Measurements from ENCODE around the gene GLRX.

Gene GLRX

DNA sequence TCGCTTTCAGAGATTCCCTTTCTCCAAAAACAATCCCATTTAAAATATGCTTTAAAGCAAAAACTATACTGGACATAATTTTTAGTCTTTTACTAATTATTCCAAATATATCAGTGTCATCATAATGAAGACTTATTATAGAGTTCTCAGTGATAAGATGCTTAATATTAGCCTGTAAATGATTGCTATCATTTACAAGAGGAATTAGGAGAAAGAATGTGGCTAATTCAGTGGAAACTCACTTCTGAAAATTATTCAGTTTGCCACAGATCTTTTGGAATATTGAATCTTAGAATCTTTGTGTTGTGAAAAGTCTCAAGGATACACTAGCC is 24.7 kb upstream of the GLRX start:
- Histone ChIP-seq H3K27me3 (ENCODE audit: control insufficient read depth, insufficient read depth, low read length) (no peaks in the 10 kb centered on the region), H3K4me2 (ENCODE audit: low read length) (no peak overlapping the region), H2AFZ (no peak overlapping the region), H3K36me3 (ENCODE audit: control insufficient read depth, insufficient read depth, low read length) (no peaks in the 10 kb centered on the region), H3K4me3 (ENCODE audit: low read depth, low read length) (no peak overlapping the region), H3K9me3 (ENCODE audit: control insufficient read depth, low read length) (no peaks in the 10 kb centered on the region), H3K9ac (no peak overlapping the region), H3K4me1 (peaks cover 11% of the 10 kb centered on the region), H3K27ac (no peak overlapping the region), H3K79me2 (no peaks in the 10 kb centered on the region)
- TF ChIP-seq CTCF (IDR thresholded peaks at IDR 0.05): no peak

- TF ChIP-seq CTCF (IDR thresholded peaks at IDR 0.05): peak; percentile 92
- Histone ChIP-seq H3K79me2 (no peaks in the 10 kb centered on the region), H3K4me1 (peaks cover 11% of the 10 kb centered on the region), H3K36me3 (ENCODE audit: control insufficient read depth, insufficient read depth, low read length) (no peaks in the 10 kb centered on the region), H2AFZ (peak overlapping the region; percentile 9), H3K4me3 (ENCODE audit: low read depth, low read length) (no peak overlapping the region), H3K9me3 (ENCODE audit: control insufficient read depth, low read length) (no peaks in the 10 kb centered on the region), H3K27ac (no peak overlapping the region), H3K9ac (no peak overlapping the region), H3K4me2 (ENCODE audit: low read length) (no peak overlapping the region), H3K27me3 (ENCODE audit: control insufficient read depth, insufficient read depth, low read length) (no peaks in the 10 kb centered on the region)
Observed at GRCh38 chr5:95846554-95847260, 24.2 kb upstream of the GLRX start.

DNA sequence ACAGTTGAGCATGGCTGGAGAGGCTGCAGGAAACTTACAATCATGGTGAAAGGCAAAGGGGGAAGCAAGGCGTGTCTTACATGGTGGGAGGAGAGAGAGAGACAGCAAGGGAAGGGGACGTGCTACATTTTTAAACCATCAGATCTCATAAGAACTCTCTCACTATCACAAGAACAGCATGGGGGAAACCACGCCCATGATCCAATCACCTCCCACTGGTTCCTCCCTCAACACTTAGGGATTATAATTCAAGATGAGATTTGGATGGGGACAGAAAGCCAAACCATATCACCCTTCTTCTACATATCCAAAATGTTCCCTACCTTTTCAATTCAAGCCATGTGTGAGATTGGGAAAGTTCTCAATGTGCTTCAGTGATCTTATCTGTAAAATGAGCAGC is 22.9 kb upstream of the GLRX start:
- no peaks in the 10 kb centered on the region for H3K79me2 ChIP-seq
- no peaks in the 10 kb centered on the region for H3K36me3 ChIP-seq (ENCODE audit: control insufficient read depth, insufficient read depth, low read length)
- H3K27ac ChIP-seq: no peak overlapping the region
- no peak overlapping the region for H3K4me3 ChIP-seq (ENCODE audit: low read depth, low read length)
- peaks cover 8% of the 10 kb centered on the region for H3K4me1 ChIP-seq
- no peak overlapping the region for H3K9ac ChIP-seq
- H2AFZ ChIP-seq: no peak overlapping the region
- H3K4me2 ChIP-seq (ENCODE audit: low read length): no peak overlapping the region
- H3K9me3 ChIP-seq (ENCODE audit: control insufficient read depth, low read length): no peaks in the 10 kb centered on the region
- no peak for TF ChIP-seq CTCF (IDR thresholded peaks at IDR 0.05)
- H3K27me3 ChIP-seq (ENCODE audit: control insufficient read depth, insufficient read depth, low read length): no peaks in the 10 kb centered on the region

DNA sequence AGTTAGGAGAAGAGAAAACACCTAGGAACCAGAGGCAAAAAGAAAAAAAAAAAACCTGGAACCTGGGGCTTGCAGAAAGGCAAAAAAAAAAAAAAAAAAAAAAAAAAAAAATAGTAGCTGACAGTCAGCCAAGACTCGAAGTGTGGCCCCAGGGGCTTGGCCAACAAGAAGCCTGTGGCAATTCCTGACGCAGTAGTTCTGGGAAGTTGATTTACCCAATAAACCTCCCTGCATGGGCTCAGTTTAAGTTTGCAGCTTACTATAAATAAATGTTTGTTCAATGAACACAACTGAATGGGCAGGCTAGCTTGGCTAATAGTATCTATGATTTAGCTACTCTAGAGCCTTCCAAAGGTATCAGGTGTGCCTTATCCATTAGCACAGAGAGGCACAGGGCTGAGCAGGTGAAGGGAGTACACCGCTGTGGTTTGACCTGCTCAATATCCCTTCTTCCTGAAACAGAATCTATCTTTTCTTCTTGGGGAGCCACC is 21.3 kb upstream of the GLRX start:
- Histone ChIP-seq H3K9me3 (ENCODE audit: control insufficient read depth, low read length) (no peaks in the 10 kb centered on the region), H3K36me3 (ENCODE audit: control insufficient read depth, insufficient read depth, low read length) (no peaks in the 10 kb centered on the region), H3K79me2 (no peaks in the 10 kb centered on the region), H3K27me3 (ENCODE audit: control insufficient read depth, insufficient read depth, low read length) (no peaks in the 10 kb centered on the region), H3K4me1 (peaks cover 8% of the 10 kb centered on the region), H3K4me2 (ENCODE audit: low read length) (no peak overlapping the region), H3K9ac (no peak overlapping the region), H3K27ac (peak overlapping the region; percentile 49), H2AFZ (peak overlapping the region; percentile 79), H3K4me3 (ENCODE audit: low read depth, low read length) (no peak overlapping the region)
- no peak for TF ChIP-seq CTCF (IDR thresholded peaks at IDR 0.05)
